K562 (cell line): ENCODE measurements around the gene APLNR. TPM values are rescaled to one million over a fixed set of nuclear protein-coding genes. Genes with fewer than 3 reads are reported as not detected.

Experiments used
- ARID1B ChIP-seq: fragments of 450-650 bp; IDR thresholded peaks from 2 replicates; pipeline ENCODE4 v1.6.1; 2016; ENCODE audit warnings: antibody characterized with exemption, mild to moderate bottlenecking, inconsistent platforms
- GTF2B ChIP-seq: IDR thresholded peaks from 2 replicates; pipeline ENCODE4 v1.6.1; 2011; ENCODE audit not compliant: insufficient read length; ENCODE audit errors: extremely low read depth
- KDM1A ChIP-seq, 2 experiments: fragments of 450-650 bp; IDR thresholded peaks; 2 replicates each; pipeline ENCODE4 v1.6.1; 2016; ENCODE audit warnings: mild to moderate bottlenecking in 2 of 2
- MNT ChIP-seq, 2 experiments: fragments of 450-650 bp; conservative IDR thresholded peaks; 2 replicates each; pipeline ENCODE4 v1.6.1; 2017; ENCODE audit warnings: mild to moderate bottlenecking in 2 of 2, moderate library complexity in 2 of 2
- NRF1 ChIP-seq, 2 experiments: fragments of 450-650 bp; IDR thresholded peaks in 1 of 2; conservative IDR thresholded peaks in 1 of 2; 2 replicates each; pipeline ENCODE4 v1.6.1; 2014; ENCODE audit warnings: mild to moderate bottlenecking in 2 of 2
- RBFOX2 ChIP-seq: fragments of 200-400 bp; formaldehyde crosslinking; IDR thresholded peaks from 2 replicates; pipeline ENCODE4 v1.6.1; 2017; ENCODE audit warnings: low read depth, mild to moderate bottlenecking, low read length, moderate library complexity
- SPI1 ChIP-seq: IDR thresholded peaks from 2 replicates; pipeline ENCODE4 v1.6.1; 2011; ENCODE audit warnings: low read depth, low read length, control low read depth, borderline replicate concordance
- UBTF ChIP-seq, 2 experiments: IDR thresholded peaks; 2 replicates each; pipeline ENCODE4 v1.6.1; 2012; ENCODE audit warnings: improper control_type of control experiment in 2 of 2, low read depth in 2 of 2, low read length in 2 of 2, borderline replicate concordance in 1 of 2
- VEZF1 ChIP-seq: fragments of 200-800 bp; sonication (Bioruptor generic); IDR thresholded peaks from 2 replicates; pipeline ENCODE4 v1.6.1; 2017; ENCODE audit warnings: missing genetic modification characterization, missing compliant biosample characterization
- ZC3H4 ChIP-seq: sonication (generic); formaldehyde crosslinking; IDR thresholded peaks from 2 replicates; pipeline ENCODE4 v1.9.0; 2021; ENCODE audit warnings: missing genetic modification reagents, borderline replicate concordance
- ZNF407 ChIP-seq: fragments of 450-650 bp; IDR thresholded peaks from 2 replicates; pipeline ENCODE4 v1.6.1; 2016; ENCODE audit warnings: low read depth
- polyA plus RNA-seq, 8 experiments: library from polyadenylated mRNA; depleted of rRNA in 4 of 8; stranded (reverse) in 5 of 8; unstranded in 3 of 8; fragments of >200 nt; fragmentation: Nextera tagmentation in 2 of 8; fragmentation: Illumina TruSeq in 1 of 8; extraction: Ambion mirVana in 2 of 8; extraction: Trizol in 1 of 8; gene quantifications; 2 replicates each; pipeline versions ENCODE4 v1.2.1 to v1.2.3, GENCODE V29; 2011 to 2014; ENCODE audit warnings: inconsistent platforms in 1 of 8, missing spikeins in 1 of 8
- total RNA-seq, 7 experiments: library from RNA; depleted of rRNA in 6 of 7; stranded (reverse); fragments of >200 nt in 6 of 7; fragmentation: Illumina TruSeq in 2 of 7; extraction: Trizol in 2 of 7; gene quantifications; 2 replicates each; pipeline versions ENCODE4 v1.2.1 to v1.2.3, GENCODE V29; 2011 to 2021; ENCODE audit warnings: low replicate concordance in 1 of 7

APLNR gene
- total and polyA plus RNA-seq, 9 of the 15 experiments (the other 6 are each of a cell fraction or from before 2014, with no cell fraction given), result 0.15 to 2.0 (median 0.65) TPM

DNA sequence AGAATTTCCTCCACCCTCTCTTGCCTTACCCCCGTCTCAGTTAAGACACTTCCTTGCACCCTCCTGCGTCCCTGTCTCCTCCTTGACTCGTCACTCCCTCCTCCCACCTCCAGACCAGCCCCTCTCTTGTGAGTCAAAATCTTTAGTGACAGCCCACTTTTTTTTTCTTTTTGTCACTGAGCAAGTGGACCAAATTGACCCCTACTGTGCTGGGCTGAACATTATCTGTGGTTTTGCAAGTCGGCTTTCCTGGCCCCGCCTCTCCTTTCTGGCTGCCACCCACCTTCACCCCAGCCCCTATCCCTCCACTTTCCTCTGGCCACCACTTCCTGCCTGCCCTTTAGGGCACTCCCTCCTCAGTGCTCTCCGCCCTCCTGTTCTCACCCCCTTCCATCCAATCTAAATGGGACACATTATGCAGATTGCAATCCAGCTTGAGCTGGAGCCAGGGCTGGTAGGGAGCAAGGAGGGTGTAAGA, at the start of gene APLNR (continued):
- TF ChIP-seq NRF1 (conservative IDR thresholded peaks at IDR 0.05 in 1 of 2, IDR thresholded peaks at IDR 0.05 in 1 of 2) (peak; percentile 21 to 39; a peak in 2 of 4 replicates), ARID1B (peak; percentile 57), VEZF1 (peak; percentile 50; the same call in 1 of the 2 replicates), ZC3H4 (CRISPR knock-in tag) (no peak), SPI1 (peak; percentile 42; the same call in 1 of the 2 replicates), GTF2B (no peak), KDM1A (IDR thresholded peaks at IDR 0.05) (peak in 1 of 2 experiments; percentile 19; a peak in 1 of 4 replicates), ZNF407 (no peak), MNT (conservative IDR thresholded peaks at IDR 0.05) (0 out of 4 replicates have a peak, but pooled peaks of 1 of the 2 experiments have one; percentile 35), RBFOX2 (no peak), UBTF (IDR thresholded peaks at IDR 0.05; ENCODE audit: borderline replicate concordance in 1 of 2, low read depth in 2 of 2, low read length in 2 of 2) (no peak)
